ENCODE measurements around the gene NINL.

DNA sequence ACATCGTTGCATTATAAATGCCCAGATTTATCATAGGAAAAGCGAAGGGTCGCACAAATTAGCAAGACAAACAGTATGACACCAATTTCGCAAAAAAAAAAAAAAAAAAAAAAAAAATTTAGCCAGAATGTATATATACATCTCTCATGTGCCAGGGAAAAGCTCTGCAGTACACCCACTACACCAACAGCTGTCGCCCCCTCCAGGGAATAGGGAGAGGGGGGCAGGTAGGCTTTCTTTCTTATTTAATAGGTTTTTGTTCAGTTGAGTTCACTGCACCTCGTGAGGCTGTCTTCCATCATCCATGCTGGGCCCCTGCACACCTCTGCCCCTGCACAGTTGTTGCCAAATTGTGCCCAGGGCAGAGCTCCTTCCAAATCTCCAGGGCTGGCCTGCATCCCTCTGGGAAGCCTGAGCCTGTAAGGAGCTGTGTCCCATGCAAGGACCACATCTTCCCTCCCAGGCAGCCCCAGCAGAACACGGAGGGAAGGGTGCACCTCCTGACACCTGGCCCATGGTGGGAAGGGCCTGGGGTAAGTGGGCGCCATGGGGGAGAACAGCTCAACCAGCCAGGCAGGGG, 85.4 kb downstream of the NINL start:
- TF ChIP-seq YY1 (IDR thresholded peaks at IDR 0.05; ENCODE audit: insufficient read depth, insufficient read length) (no peak), ZNF274 (IDR thresholded peaks at IDR 0.05; ENCODE audit: low read depth, low read length) (no peak)
